ENCODE results near the gene OSMR. TPM values are rescaled to one million over a fixed set of nuclear protein-coding genes. Genes with fewer than 3 reads are reported as not detected.

The OSMR gene
- total and polyA plus RNA-seq, 9 donors, result 16.6 to 87.1 (median 48.9) TPM

DNA sequence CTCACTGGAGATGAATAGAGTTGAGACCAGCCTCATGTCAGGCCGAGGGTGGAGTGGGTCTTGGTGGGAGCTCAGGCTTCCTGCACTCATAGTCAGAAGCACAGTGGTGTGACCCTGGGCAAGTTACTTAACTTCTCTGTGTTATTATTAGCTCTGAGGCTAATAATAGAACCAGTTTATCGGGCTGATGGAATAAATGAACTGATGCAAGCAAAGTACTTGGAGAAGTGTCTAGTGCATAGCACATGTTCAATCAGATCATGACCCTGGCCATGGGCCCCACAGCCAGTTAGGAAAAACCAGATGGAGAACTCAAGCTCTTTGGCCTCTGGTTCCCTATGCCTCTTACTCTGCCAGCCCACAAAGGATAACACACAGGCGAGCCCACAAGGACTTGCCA, 45.3 kb upstream of the OSMR start:
- no peak for DNase-seq
- intact Hi-C loops (cut with DNase I), result loop anchor here in 1 of 4 donors (10.0 kb wide), 1 partner anchor 246 kb away; the partner anchor contains the start of gene LIFR
- peaks cover 2% of the 10 kb centered on the region for H3K4me1 ChIP-seq (ENCODE audit: insufficient read depth)
- H3K27me3 ChIP-seq, result no peaks in the 10 kb centered on the region
- WGBS, 3 donors, result 68 to 76% (median 76%) methylated on average over 3 of the region's 3 CpGs
- H3K27ac ChIP-seq, result no peak overlapping the region
- H3K4me3 ChIP-seq, result no peak overlapping the region
- H3K9me3 ChIP-seq, result no peaks in the 10 kb centered on the region
- H3K36me3 ChIP-seq, result no peaks in the 10 kb centered on the region
- TF ChIP-seq POLR2A (IDR thresholded peaks at IDR 0.05) (no peak), EP300 (IDR thresholded peaks at IDR 0.05) (no peak)
- TF ChIP-seq, protein P1, sequence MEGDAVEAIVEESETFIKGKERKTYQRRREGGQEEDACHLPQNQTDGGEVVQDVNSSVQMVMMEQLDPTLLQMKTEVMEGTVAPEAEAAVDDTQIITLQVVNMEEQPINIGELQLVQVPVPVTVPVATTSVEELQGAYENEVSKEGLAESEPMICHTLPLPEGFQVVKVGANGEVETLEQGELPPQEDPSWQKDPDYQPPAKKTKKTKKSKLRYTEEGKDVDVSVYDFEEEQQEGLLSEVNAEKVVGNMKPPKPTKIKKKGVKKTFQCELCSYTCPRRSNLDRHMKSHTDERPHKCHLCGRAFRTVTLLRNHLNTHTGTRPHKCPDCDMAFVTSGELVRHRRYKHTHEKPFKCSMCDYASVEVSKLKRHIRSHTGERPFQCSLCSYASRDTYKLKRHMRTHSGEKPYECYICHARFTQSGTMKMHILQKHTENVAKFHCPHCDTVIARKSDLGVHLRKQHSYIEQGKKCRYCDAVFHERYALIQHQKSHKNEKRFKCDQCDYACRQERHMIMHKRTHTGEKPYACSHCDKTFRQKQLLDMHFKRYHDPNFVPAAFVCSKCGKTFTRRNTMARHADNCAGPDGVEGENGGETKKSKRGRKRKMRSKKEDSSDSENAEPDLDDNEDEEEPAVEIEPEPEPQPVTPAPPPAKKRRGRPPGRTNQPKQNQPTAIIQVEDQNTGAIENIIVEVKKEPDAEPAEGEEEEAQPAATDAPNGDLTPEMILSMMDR (IDR thresholded peaks at IDR 0.05), result no peak

DNA sequence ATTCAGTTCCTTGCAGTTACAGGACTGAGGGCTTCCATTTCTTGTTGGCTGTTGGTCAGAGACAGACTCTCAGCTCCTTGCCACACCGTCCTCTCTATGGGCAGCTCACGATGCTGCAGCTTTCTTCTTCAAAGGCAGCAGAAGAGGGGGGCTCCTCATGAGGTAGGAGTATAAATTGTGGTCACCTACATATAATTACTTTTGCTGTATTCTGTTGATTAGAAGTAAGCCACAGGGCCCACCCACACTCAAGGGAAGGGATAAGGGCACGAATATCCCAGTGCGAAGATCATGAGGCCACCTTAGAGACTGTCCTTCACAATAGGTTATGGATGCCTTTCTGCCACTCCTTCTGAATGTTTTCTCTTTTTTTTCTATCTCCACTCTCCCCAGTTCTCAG, 43.7 kb upstream of the OSMR start:
- TF ChIP-seq POLR2A (IDR thresholded peaks at IDR 0.05) (no peak), EP300 (IDR thresholded peaks at IDR 0.05) (no peak)
- TF ChIP-seq, protein P1 (IDR thresholded peaks at IDR 0.05), result no peak
- H3K27ac ChIP-seq, result no peak overlapping the region
- H3K9me3 ChIP-seq, result no peaks in the 10 kb centered on the region
- H3K4me1 ChIP-seq (ENCODE audit: insufficient read depth), result peaks cover 1% of the 10 kb centered on the region
- intact Hi-C loops (cut with DNase I), result loop anchor here in 1 of 4 donors (10.0 kb wide), 1 partner anchor 247 kb away; the partner anchor contains the start of gene LIFR
- no peaks in the 10 kb centered on the region for H3K36me3 ChIP-seq
- WGBS, 3 donors, result 96 to 98% (median 97%) methylated on average over 4 of the region's 4 CpGs
- no peak for DNase-seq
- H3K4me3 ChIP-seq, result no peak overlapping the region
- H3K27me3 ChIP-seq, result no peaks in the 10 kb centered on the region

DNA sequence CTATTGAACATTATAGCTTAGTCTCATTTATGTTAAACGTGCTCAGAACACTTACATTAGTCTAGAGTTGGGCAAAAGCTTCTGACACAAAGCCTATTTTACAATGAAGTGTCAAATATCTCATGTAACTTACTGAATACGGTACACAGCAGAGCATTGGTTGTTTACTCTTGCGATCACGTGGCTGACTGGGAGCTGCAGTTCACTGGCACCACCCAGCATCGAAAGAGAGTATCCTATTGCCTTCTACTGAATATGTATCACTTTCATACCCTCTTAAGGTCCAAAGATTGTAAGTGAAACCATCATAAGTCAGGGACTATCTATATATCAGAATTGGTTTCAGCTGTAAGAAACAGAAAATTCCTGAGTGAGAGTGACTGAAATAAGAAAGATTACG, 42.6 kb upstream of the OSMR start:
- H3K9me3 ChIP-seq, result no peaks in the 10 kb centered on the region
- no peaks in the 10 kb centered on the region for H3K27me3 ChIP-seq
- intact Hi-C loops (cut with DNase I), result loop anchor here in 1 of 4 donors (10.0 kb wide), 1 partner anchor 248 kb away; the partner anchor contains the start of gene LIFR
- TF ChIP-seq EP300 (IDR thresholded peaks at IDR 0.05) (no peak), POLR2A (IDR thresholded peaks at IDR 0.05) (no peak)
- TF ChIP-seq, protein P1 (IDR thresholded peaks at IDR 0.05), result no peak
- no peak overlapping the region for H3K27ac ChIP-seq
- H3K4me3 ChIP-seq, result no peak overlapping the region
- H3K4me1 ChIP-seq (ENCODE audit: insufficient read depth), result peaks cover 1% of the 10 kb centered on the region
- WGBS, 3 donors, result 93 to 95% (median 95%) methylated on average over 6 of the region's 6 CpGs
- DNase-seq, result no peak
- H3K36me3 ChIP-seq, result no peaks in the 10 kb centered on the region

DNA sequence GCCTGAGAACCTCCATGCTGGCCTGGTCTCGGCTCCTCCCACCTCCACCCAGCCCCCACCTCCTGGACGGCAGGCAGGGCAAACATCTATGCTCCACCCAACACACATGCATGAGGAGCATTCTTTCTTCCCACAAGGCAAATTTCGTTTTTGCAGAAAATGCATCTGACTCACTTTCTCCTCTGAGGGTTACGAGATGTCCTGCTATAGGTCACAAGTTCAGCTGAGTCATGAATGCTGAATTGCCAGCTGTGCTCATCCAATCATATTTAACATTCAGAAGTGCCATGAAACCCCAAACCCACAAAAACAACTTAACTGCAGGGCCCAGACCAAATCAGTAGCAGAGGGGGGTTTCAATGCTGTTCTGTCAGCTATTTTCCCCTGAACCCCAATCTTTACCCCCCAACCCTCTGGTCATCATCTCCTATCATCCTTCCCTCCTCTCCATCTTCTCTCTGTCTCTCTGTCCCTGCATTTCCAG, 39.0 kb upstream of the OSMR start:
- Histone ChIP-seq H3K36me3 (no peaks in the 10 kb centered on the region), H3K4me1 (ENCODE audit: insufficient read depth) (peaks cover 1% of the 10 kb centered on the region), H3K4me3 (no peak overlapping the region), H3K27me3 (no peaks in the 10 kb centered on the region), H3K9me3 (no peaks in the 10 kb centered on the region), H3K27ac (no peak overlapping the region)
- no peak for DNase-seq
- intact Hi-C loops (cut with DNase I), result loop anchor here (5.0 to 10.0 kb wide), 5 partner anchors 252 to 375 kb away; partner anchors contain the start of gene LIFR (in 1 of the 4)
- 34 to 44% (median 42%) methylated on average over 4 of the region's 4 CpGs for WGBS, 3 donors
- no peak for TF ChIP-seq EP300 (IDR thresholded peaks at IDR 0.05)
- TF ChIP-seq, protein P1 (IDR thresholded peaks at IDR 0.05), result no peak
- no peak for TF ChIP-seq POLR2A (IDR thresholded peaks at IDR 0.05)

Data from ovary (tissue), 9 donors.